Measurements from ENCODE around the gene SRCIN1.
"Not testable (repeated sequence)": the region's sequence is repeated elsewhere in the genome, so short reads cannot be mapped to it uniquely, and the experiment has no call there.

The SRCIN1 gene

GRCh38 chr17:38507921-38508569 lies 97.7 kb downstream of the SRCIN1 start:
- no peak for DNase-seq

- DNase-seq: no peak
Measured at GRCh38 chr17:38507436-38507835, 98.3 kb downstream of the SRCIN1 start.

GRCh38 chr17:38504216-38504615 lies 101.5 kb downstream of the SRCIN1 start:
- DNase-seq: no peak

- not testable (repeated sequence) for DNase-seq
Measured at GRCh38 chr17:38503286-38503913, 102.4 kb downstream of the SRCIN1 start.

GRCh38 chr17:38501718-38502117 lies 104.0 kb downstream of the SRCIN1 start:
- not testable (repeated sequence) for DNase-seq

- not testable (repeated sequence) for DNase-seq
Measured at GRCh38 chr17:38499230-38499629, 106.5 kb downstream of the SRCIN1 start.

GRCh38 chr17:38498353-38498752 lies 107.4 kb downstream of the SRCIN1 start:
- no peak for DNase-seq

- DNase-seq: not testable (repeated sequence)
Measured at GRCh38 chr17:38497656-38498055, 108.1 kb downstream of the SRCIN1 start.

GRCh38 chr17:38494152-38494551 lies 111.6 kb downstream of the SRCIN1 start:
- DNase-seq: not testable (repeated sequence)

- DNase-seq: peak; percentile 59 to 78
Measured at GRCh38 chr17:38492067-38493040, 113.4 kb downstream of the SRCIN1 start.

GRCh38 chr17:38491346-38492066 lies 114.2 kb downstream of the SRCIN1 start:
- not testable (repeated sequence) for DNase-seq

GRCh38 chr17:38489774-38490173 lies 116.0 kb downstream of the SRCIN1 start:
- not testable (repeated sequence) for DNase-seq

GRCh38 chr17:38485681-38486298 lies 120.0 kb downstream of the SRCIN1 start:
- DNase-seq: not testable (repeated sequence)

- no peak for DNase-seq
Measured at GRCh38 chr17:38485146-38485468, 120.6 kb downstream of the SRCIN1 start.

GRCh38 chr17:38484242-38485145 lies 121.3 kb downstream of the SRCIN1 start:
- DNase-seq: peak; percentile 9 to 14

- not testable (repeated sequence) for DNase-seq
Measured at GRCh38 chr17:38482700-38483043, 123.1 kb downstream of the SRCIN1 start.

- not testable (repeated sequence) for DNase-seq
Measured at GRCh38 chr17:38482039-38482699, 123.6 kb downstream of the SRCIN1 start.
